CD1c-positive myeloid dendritic cell (primary cell): ENCODE measurements around the gene TXNL4A.
"Not testable (repeated sequence)": the region's sequence is repeated elsewhere in the genome, so short reads cannot be mapped to it uniquely, and the experiment has no call there.

Experiments used
- DNase-seq: peaks from one replicate; pipeline ENCODE4 v3.0.0-alpha.2; 2016; ENCODE audit errors: extremely low spot score

TXNL4A gene

GRCh38 chr18:79999701-80000100 is 11.3 kb upstream of the TXNL4A start:
- DNase-seq, result not testable (repeated sequence)

GRCh38 chr18:79991494-79991893 is 3.1 kb upstream of the TXNL4A start:
- DNase-seq, result no peak

- no peak for DNase-seq
Observed at GRCh38 chr18:79989195-79989497, 783 bp upstream of the TXNL4A start.

GRCh38 chr18:79988071-79988450 is 302 bp downstream of the TXNL4A start:
- peak; percentile 79 for DNase-seq

GRCh38 chr18:79987566-79987965 is 797 bp downstream of the TXNL4A start:
- DNase-seq, result peak; percentile 35

- DNase-seq, result no peak
Observed at GRCh38 chr18:79986726-79987125, 1.6 kb downstream of the TXNL4A start.

- no peak for DNase-seq
Observed at GRCh38 chr18:79985172-79985571, 3.2 kb downstream of the TXNL4A start.

GRCh38 chr18:79983793-79984192 is 4.6 kb downstream of the TXNL4A start:
- DNase-seq, result no peak

- DNase-seq, result no peak
Observed at GRCh38 chr18:79983253-79983652, 5.1 kb downstream of the TXNL4A start.

GRCh38 chr18:79982736-79983135 is 5.6 kb downstream of the TXNL4A start:
- peak; percentile 53 for DNase-seq

- no peak for DNase-seq
Observed at GRCh38 chr18:79980585-79980984, 7.8 kb downstream of the TXNL4A start.

GRCh38 chr18:79979843-79980242 is 8.5 kb downstream of the TXNL4A start:
- DNase-seq, result no peak

- no peak for DNase-seq
Observed at GRCh38 chr18:79975985-79976680, 12.2 kb downstream of the TXNL4A start.

- DNase-seq, result no peak
Observed at GRCh38 chr18:79975043-79975442, 13.3 kb downstream of the TXNL4A start.

- DNase-seq, result no peak
Observed at GRCh38 chr18:79974025-79974654, 14.2 kb downstream of the TXNL4A start.

GRCh38 chr18:79973517-79973916 is 14.8 kb downstream of the TXNL4A start:
- no peak for DNase-seq

- no peak for DNase-seq
Observed at GRCh38 chr18:79972720-79973119, 15.6 kb downstream of the TXNL4A start.

- DNase-seq, result no peak
Observed at GRCh38 chr18:79971986-79972385, 16.4 kb downstream of the TXNL4A start.

GRCh38 chr18:79971211-79971952 is 17.0 kb downstream of the TXNL4A start:
- DNase-seq, result no peak

- no peak for DNase-seq
Observed at GRCh38 chr18:79970419-79971133, 17.8 kb downstream of the TXNL4A start.

- DNase-seq, result peak; percentile 78
Observed at GRCh38 chr18:79965119-79965902, 23.1 kb downstream of the TXNL4A start.
